ENCODE results near the gene CES2. TPM values are rescaled to one million over a fixed set of nuclear protein-coding genes. Genes with fewer than 3 reads are reported as not detected.

Gene CES2
- 7.7 TPM for polyA plus RNA-seq (2013, experiment 1 of 2)
- 7.8 TPM for polyA plus RNA-seq (2013, experiment 2 of 2)

GRCh38 chr16:66935314-66936011 lies at the start of gene CES2:
Gene CES2 (plus strand): TSS chr16:66935516. CDS start chr16:66935636, 120 bp downstream.
- Histone ChIP-seq H4K8ac (ENCODE audit: low read depth, low read length) (no peak within 1 kb of the TSS), H3K27me3 (ENCODE audit: insufficient read depth, low read length, poor library complexity) (no peaks in the 10 kb centered on the region), H3K18ac (ENCODE audit: low read length) (peak within 1 kb of the TSS; percentile 9), H3K4me2 (ENCODE audit: low read length) (peak within 1 kb of the TSS; percentile 77), H4K5ac (ENCODE audit: low read length) (no peak within 1 kb of the TSS), H2AK5ac (ENCODE audit: low read length) (no peak within 1 kb of the TSS), H3K56ac (ENCODE audit: low read length) (peak within 1 kb of the TSS; percentile 91), H3K23ac (ENCODE audit: low read length) (no peak within 1 kb of the TSS), H3K79me1 (ENCODE audit: low read length) (peaks cover 6% of the 10 kb centered on the region), H3K4ac (ENCODE audit: low read depth, low read length) (peak within 1 kb of the TSS; percentile 11), H2BK120ac (ENCODE audit: low read depth, low read length) (no peak within 1 kb of the TSS), H2BK5ac (ENCODE audit: low read length) (no peak within 1 kb of the TSS), H3K9ac (ENCODE audit: low read length) (peak within 1 kb of the TSS; percentile 81), H3K36me3 (ENCODE audit: control insufficient read depth, insufficient read depth, low read length) (no peaks in the 10 kb centered on the region), H3K4me1 (ENCODE audit: control insufficient read depth, low read depth, low read length) (peaks cover 5% of the 10 kb centered on the region), H3K79me2 (ENCODE audit: control insufficient read depth, insufficient read depth, low read length) (no peaks in the 10 kb centered on the region), H2BK15ac (replicated peaks; ENCODE audit: low read depth) (no peak within 1 kb of the TSS), H3K27ac (ENCODE audit: low read depth, low read length) (no peak within 1 kb of the TSS), H3K4me3 (ENCODE audit: low read length) (peak within 1 kb of the TSS; percentile 54)
- no peak for DNase-seq
- WGBS (ENCODE audit: extremely low coverage, insufficient coverage, low lambda C conversion rate) = no CpG with 5 or more reads among the region's 44 CpGs

GRCh38 chr16:66886321-66886720 lies 49.0 kb upstream of the CES2 start:
- Histone ChIP-seq H4K8ac (ENCODE audit: low read depth, low read length) (no peak overlapping the region), H3K4me2 (ENCODE audit: low read length) (no peak overlapping the region), H2AK5ac (ENCODE audit: low read length) (no peak overlapping the region), H4K5ac (ENCODE audit: low read length) (no peak overlapping the region), H2BK120ac (ENCODE audit: low read depth, low read length) (no peak overlapping the region), H3K23ac (ENCODE audit: low read length) (no peak overlapping the region), H3K4me1 (ENCODE audit: control insufficient read depth, low read depth, low read length) (no peaks in the 10 kb centered on the region), H2BK15ac (replicated peaks; ENCODE audit: low read depth) (no peak overlapping the region), H3K27me3 (ENCODE audit: insufficient read depth, low read length, poor library complexity) (no peaks in the 10 kb centered on the region), H3K79me2 (ENCODE audit: control insufficient read depth, insufficient read depth, low read length) (peaks cover 4% of the 10 kb centered on the region), H3K79me1 (ENCODE audit: low read length) (peaks cover 10% of the 10 kb centered on the region), H3K4me3 (ENCODE audit: low read length) (no peak overlapping the region), H3K36me3 (ENCODE audit: control insufficient read depth, insufficient read depth, low read length) (peaks cover 4% of the 10 kb centered on the region), H2BK5ac (ENCODE audit: low read length) (no peak overlapping the region), H3K18ac (ENCODE audit: low read length) (no peak overlapping the region), H3K4ac (ENCODE audit: low read depth, low read length) (no peak overlapping the region), H3K9ac (ENCODE audit: low read length) (no peak overlapping the region), H3K27ac (ENCODE audit: low read depth, low read length) (no peak overlapping the region), H3K56ac (ENCODE audit: low read length) (no peak overlapping the region)
- no CpG with 5 or more reads among the region's 2 CpGs for WGBS (ENCODE audit: extremely low coverage, insufficient coverage, low lambda C conversion rate)
- no peak for DNase-seq

- Histone ChIP-seq H3K23ac (ENCODE audit: low read length) (no peak overlapping the region), H3K79me1 (ENCODE audit: low read length) (peaks cover 9% of the 10 kb centered on the region), H3K27ac (ENCODE audit: low read depth, low read length) (no peak overlapping the region), H3K9ac (ENCODE audit: low read length) (no peak overlapping the region), H3K79me2 (ENCODE audit: control insufficient read depth, insufficient read depth, low read length) (peaks cover 4% of the 10 kb centered on the region), H3K4me2 (ENCODE audit: low read length) (no peak overlapping the region), H4K5ac (ENCODE audit: low read length) (no peak overlapping the region), H3K4me3 (ENCODE audit: low read length) (no peak overlapping the region), H4K8ac (ENCODE audit: low read depth, low read length) (no peak overlapping the region), H3K4me1 (ENCODE audit: control insufficient read depth, low read depth, low read length) (no peaks in the 10 kb centered on the region), H2BK120ac (ENCODE audit: low read depth, low read length) (no peak overlapping the region), H3K56ac (ENCODE audit: low read length) (no peak overlapping the region), H3K4ac (ENCODE audit: low read depth, low read length) (no peak overlapping the region), H2BK15ac (replicated peaks; ENCODE audit: low read depth) (no peak overlapping the region), H3K18ac (ENCODE audit: low read length) (no peak overlapping the region), H3K27me3 (ENCODE audit: insufficient read depth, low read length, poor library complexity) (no peaks in the 10 kb centered on the region), H2BK5ac (ENCODE audit: low read length) (no peak overlapping the region), H2AK5ac (ENCODE audit: low read length) (no peak overlapping the region), H3K36me3 (ENCODE audit: control insufficient read depth, insufficient read depth, low read length) (peaks cover 4% of the 10 kb centered on the region)
- no peak for DNase-seq
- no CpG with 5 or more reads among the region's 3 CpGs for WGBS (ENCODE audit: extremely low coverage, insufficient coverage, low lambda C conversion rate)
These were observed 48.4 kb upstream of the CES2 start for GRCh38 chr16:66886914-66887313.

GRCh38 chr16:66888647-66889615 lies 46.4 kb upstream of the CES2 start:
- Histone ChIP-seq H3K27ac (ENCODE audit: low read depth, low read length) (no peak overlapping the region), H2BK120ac (ENCODE audit: low read depth, low read length) (no peak overlapping the region), H3K36me3 (ENCODE audit: control insufficient read depth, insufficient read depth, low read length) (peaks cover 4% of the 10 kb centered on the region), H3K56ac (ENCODE audit: low read length) (no peak overlapping the region), H4K5ac (ENCODE audit: low read length) (no peak overlapping the region), H3K79me1 (ENCODE audit: low read length) (peaks cover 5% of the 10 kb centered on the region), H3K4me3 (ENCODE audit: low read length) (no peak overlapping the region), H3K18ac (ENCODE audit: low read length) (no peak overlapping the region), H3K4me1 (ENCODE audit: control insufficient read depth, low read depth, low read length) (no peaks in the 10 kb centered on the region), H4K8ac (ENCODE audit: low read depth, low read length) (no peak overlapping the region), H2BK5ac (ENCODE audit: low read length) (no peak overlapping the region), H3K9ac (ENCODE audit: low read length) (no peak overlapping the region), H3K27me3 (ENCODE audit: insufficient read depth, low read length, poor library complexity) (no peaks in the 10 kb centered on the region), H2BK15ac (replicated peaks; ENCODE audit: low read depth) (no peak overlapping the region), H3K23ac (ENCODE audit: low read length) (no peak overlapping the region), H3K79me2 (ENCODE audit: control insufficient read depth, insufficient read depth, low read length) (no peaks in the 10 kb centered on the region), H2AK5ac (ENCODE audit: low read length) (no peak overlapping the region), H3K4ac (ENCODE audit: low read depth, low read length) (no peak overlapping the region), H3K4me2 (ENCODE audit: low read length) (no peak overlapping the region)
- DNase-seq = no peak
- WGBS (ENCODE audit: extremely low coverage, insufficient coverage, low lambda C conversion rate) = no CpG with 5 or more reads among the region's 6 CpGs

DNA sequence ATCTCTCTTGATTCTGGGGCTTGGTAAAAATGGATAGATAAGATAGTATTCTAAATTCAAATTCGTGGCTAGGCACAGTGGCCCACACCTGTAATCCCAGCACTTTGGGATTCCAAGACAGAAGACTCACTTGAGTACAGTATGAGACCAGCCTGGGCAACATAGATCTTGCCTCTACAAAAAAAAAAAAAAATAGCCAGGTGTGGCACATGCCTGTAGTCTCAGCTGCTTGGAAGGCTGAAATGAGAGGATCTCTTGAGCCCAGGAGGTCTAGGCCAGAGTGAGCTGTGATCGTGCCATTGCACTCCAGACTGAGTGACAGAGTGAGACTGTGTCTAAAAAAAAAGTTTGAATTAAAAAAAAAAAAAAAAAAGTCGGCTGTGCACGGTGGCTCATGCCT lies 45.7 kb upstream of the CES2 start:
- Histone ChIP-seq H3K9ac (ENCODE audit: low read length) (no peak overlapping the region), H3K4ac (ENCODE audit: low read depth, low read length) (no peak overlapping the region), H3K23ac (ENCODE audit: low read length) (no peak overlapping the region), H4K5ac (ENCODE audit: low read length) (no peak overlapping the region), H3K4me2 (ENCODE audit: low read length) (no peak overlapping the region), H3K4me3 (ENCODE audit: low read length) (no peak overlapping the region), H3K56ac (ENCODE audit: low read length) (no peak overlapping the region), H3K27ac (ENCODE audit: low read depth, low read length) (no peak overlapping the region), H3K36me3 (ENCODE audit: control insufficient read depth, insufficient read depth, low read length) (peaks cover 2% of the 10 kb centered on the region), H2BK15ac (replicated peaks; ENCODE audit: low read depth) (no peak overlapping the region), H2BK120ac (ENCODE audit: low read depth, low read length) (no peak overlapping the region), H2AK5ac (ENCODE audit: low read length) (no peak overlapping the region), H3K27me3 (ENCODE audit: insufficient read depth, low read length, poor library complexity) (no peaks in the 10 kb centered on the region), H3K79me1 (ENCODE audit: low read length) (peaks cover 3% of the 10 kb centered on the region), H2BK5ac (ENCODE audit: low read length) (no peak overlapping the region), H4K8ac (ENCODE audit: low read depth, low read length) (no peak overlapping the region), H3K18ac (ENCODE audit: low read length) (no peak overlapping the region), H3K4me1 (ENCODE audit: control insufficient read depth, low read depth, low read length) (no peaks in the 10 kb centered on the region), H3K79me2 (ENCODE audit: control insufficient read depth, insufficient read depth, low read length) (no peaks in the 10 kb centered on the region)
- no peak for DNase-seq
- no CpG with 5 or more reads among the region's 4 CpGs for WGBS (ENCODE audit: extremely low coverage, insufficient coverage, low lambda C conversion rate)

All from mesendoderm (in vitro differentiated cells).